Thymus (tissue), 11 donors: ENCODE data around the gene SCGB3A1. TPM values are rescaled to one million over a fixed set of nuclear protein-coding genes. Genes with fewer than 3 reads are reported as not detected.

Experiments used
- DNase-seq, 9 donors: peaks; one replicate each; pipeline ENCODE4 v3.0.0-alpha.2; 2013; ENCODE audit warnings: low spot score in 9 of 9, low read depth in 6 of 9, missing footprints in 1 of 9
- H3K27ac ChIP-seq, 2 donors: one replicate each; pipeline ENCODE4 v1.5.1; 2013; ENCODE audit warnings: control low read depth in 1 of 2, low read depth in 1 of 2, low read length in 1 of 2, mild to moderate bottlenecking in 1 of 2, moderate library complexity in 1 of 2
- H3K27me3 ChIP-seq, 2 donors: one replicate each; pipeline ENCODE4 v1.5.1; 2013; ENCODE audit warnings: low read length in 1 of 2; ENCODE audit not compliant: control insufficient read depth in 2 of 2, insufficient read depth in 1 of 2
- H3K36me3 ChIP-seq, 2 donors: one replicate each; pipeline ENCODE4 v1.5.1; 2013; ENCODE audit warnings: low read length in 1 of 2, mild to moderate bottlenecking in 1 of 2, moderate library complexity in 1 of 2; ENCODE audit not compliant: control insufficient read depth in 2 of 2, insufficient read depth in 2 of 2
- H3K4me1 ChIP-seq, 2 donors: one replicate each; pipeline ENCODE4 v1.5.1; 2013; ENCODE audit warnings: low read length in 2 of 2; ENCODE audit not compliant: control insufficient read depth in 2 of 2, insufficient read depth in 2 of 2
- H3K4me3 ChIP-seq, 2 donors: one replicate each; pipeline ENCODE4 v1.5.1; 2013; ENCODE audit warnings: low read length in 2 of 2, control low read depth in 1 of 2, mild to moderate bottlenecking in 1 of 2
- H3K9me3 ChIP-seq, 2 donors: one replicate each; pipeline ENCODE4 v1.5.1; 2013; ENCODE audit warnings: low read length in 1 of 2, mild to moderate bottlenecking in 1 of 2; ENCODE audit not compliant: control insufficient read depth in 2 of 2, insufficient read depth in 1 of 2
- WGBS: extraction: QIAGEN DNeasy Blood & Tissue Kit; methylation state at CpG from one replicate; pipeline ENCODE4 v1.1.7; 2013; 5-methylcytosine and 5-hydroxymethylcytosine counted together
- polyA plus RNA-seq: library from polyadenylated mRNA; stranded (reverse); fragments of 200-250 nt; gene quantifications from one replicate; pipeline ENCODE4 v1.2.3, GENCODE V29; 2013
- total RNA-seq: library from RNA; stranded (reverse); fragments of 120-200 nt; gene quantifications from one replicate; pipeline ENCODE4 v1.2.4, GENCODE V29; 2013
- donor health status: healthy.

SCGB3A1 gene
- total and polyA plus RNA-seq, 2 donors, result 2.1 to 3.8 TPM

GRCh38 chr5:180620014-180620413, 28.7 kb upstream of the SCGB3A1 start:
- Histone ChIP-seq H3K27me3 (peaks cover 3 to 19% of the 10 kb centered on the region in 2 donors), H3K9me3 (peaks cover 0 to 6% of the 10 kb centered on the region in 2 donors), H3K27ac (no peak overlapping the region), H3K4me1 (peaks cover 0 to 4% of the 10 kb centered on the region in 2 donors), H3K4me3 (no peak overlapping the region), H3K36me3 (no peaks in the 10 kb centered on the region)
- no peak for DNase-seq
- 96% methylated on average over 14 of the region's 14 CpGs for WGBS

GRCh38 chr5:180619563-180619915, 28.2 kb upstream of the SCGB3A1 start:
- Histone ChIP-seq H3K36me3 (no peaks in the 10 kb centered on the region), H3K27me3 (peaks cover 3 to 19% of the 10 kb centered on the region in 2 donors), H3K4me3 (no peak overlapping the region), H3K27ac (no peak overlapping the region), H3K9me3 (peaks cover 0 to 6% of the 10 kb centered on the region in 2 donors), H3K4me1 (peaks cover 0 to 4% of the 10 kb centered on the region in 2 donors)
- DNase-seq, result no peak
- WGBS, result 95% methylated on average over 22 of the region's 22 CpGs

GRCh38 chr5:180618829-180619562, 27.7 kb upstream of the SCGB3A1 start:
- Histone ChIP-seq H3K4me1 (peaks cover 0 to 4% of the 10 kb centered on the region in 2 donors), H3K36me3 (no peaks in the 10 kb centered on the region), H3K4me3 (peak overlapping the region; percentile 27 to 46), H3K9me3 (peaks cover 0 to 6% of the 10 kb centered on the region in 2 donors), H3K27ac (no peak overlapping the region), H3K27me3 (peaks cover 3 to 19% of the 10 kb centered on the region in 2 donors)
- 46% methylated on average over 90 of the region's 90 CpGs for WGBS
- DNase-seq, result peak; percentile 17 to 69 (median 22)

- peaks cover 0 to 6% of the 10 kb centered on the region in 2 donors for H3K9me3 ChIP-seq
- no peaks in the 10 kb centered on the region for H3K36me3 ChIP-seq
- H3K4me3 ChIP-seq, result peak overlapping the region; percentile 27 to 46
- peak in 1 of 9 donors; percentile 6 for DNase-seq
- H3K27ac ChIP-seq, result no peak overlapping the region
- peaks cover 0 to 1% of the 10 kb centered on the region in 2 donors for H3K4me1 ChIP-seq
- 57% methylated on average over 15 of the region's 15 CpGs for WGBS
- H3K27me3 ChIP-seq, result peaks cover 3 to 19% of the 10 kb centered on the region in 2 donors
Observed at GRCh38 chr5:180618487-180618828, 27.2 kb upstream of the SCGB3A1 start.

GRCh38 chr5:180613814-180614188, 22.5 kb upstream of the SCGB3A1 start:
- H3K27ac ChIP-seq, result no peak overlapping the region
- H3K4me1 ChIP-seq, result no peaks in the 10 kb centered on the region
- WGBS, result 92% methylated on average over 11 of the region's 11 CpGs
- H3K36me3 ChIP-seq, result no peaks in the 10 kb centered on the region
- H3K4me3 ChIP-seq, result no peak overlapping the region
- no peak for DNase-seq
- H3K9me3 ChIP-seq, result no peaks in the 10 kb centered on the region
- H3K27me3 ChIP-seq, result peaks cover 3 to 6% of the 10 kb centered on the region in 2 donors

- Histone ChIP-seq H3K27ac (no peak overlapping the region), H3K4me1 (no peaks in the 10 kb centered on the region), H3K36me3 (no peaks in the 10 kb centered on the region), H3K27me3 (peaks cover 0 to 1% of the 10 kb centered on the region in 2 donors), H3K9me3 (no peaks in the 10 kb centered on the region), H3K4me3 (no peak overlapping the region)
- WGBS, result 94% methylated on average over 19 of the region's 19 CpGs
- DNase-seq, result no peak
Observed at GRCh38 chr5:180613188-180613813, 22.0 kb upstream of the SCGB3A1 start.

- Histone ChIP-seq H3K4me1 (no peaks in the 10 kb centered on the region), H3K4me3 (no peak overlapping the region), H3K36me3 (no peaks in the 10 kb centered on the region), H3K9me3 (no peaks in the 10 kb centered on the region), H3K27ac (no peak overlapping the region), H3K27me3 (no peaks in the 10 kb centered on the region)
- 95% methylated on average over 15 of the region's 15 CpGs for WGBS
- no peak for DNase-seq
Observed at GRCh38 chr5:180612683-180613082, 21.4 kb upstream of the SCGB3A1 start.

GRCh38 chr5:180611140-180611850, 20.0 kb upstream of the SCGB3A1 start:
- H3K9me3 ChIP-seq, result no peaks in the 10 kb centered on the region
- no peak overlapping the region for H3K27ac ChIP-seq
- no peak for DNase-seq
- 93% methylated on average over 30 of the region's 30 CpGs for WGBS
- no peak overlapping the region for H3K4me3 ChIP-seq
- no peaks in the 10 kb centered on the region for H3K27me3 ChIP-seq
- H3K4me1 ChIP-seq, result no peaks in the 10 kb centered on the region
- H3K36me3 ChIP-seq, result no peaks in the 10 kb centered on the region
